HG03342 (cell line): Measurements from ENCODE around the gene ALOX5.
"Not testable (repeated sequence)": the region's sequence is repeated elsewhere in the genome, so short reads cannot be mapped to it uniquely, and the experiment has no call there.

Experiments used
- ATAC-seq: cut with Tn5 transposase; IDR thresholded peaks from one replicate; pipeline ENCODE4 v1.9.1; 2021; ENCODE audit warnings: mild to moderate bottlenecking, moderate library complexity; ENCODE audit not compliant: unreplicated experiment

Gene ALOX5

DNA sequence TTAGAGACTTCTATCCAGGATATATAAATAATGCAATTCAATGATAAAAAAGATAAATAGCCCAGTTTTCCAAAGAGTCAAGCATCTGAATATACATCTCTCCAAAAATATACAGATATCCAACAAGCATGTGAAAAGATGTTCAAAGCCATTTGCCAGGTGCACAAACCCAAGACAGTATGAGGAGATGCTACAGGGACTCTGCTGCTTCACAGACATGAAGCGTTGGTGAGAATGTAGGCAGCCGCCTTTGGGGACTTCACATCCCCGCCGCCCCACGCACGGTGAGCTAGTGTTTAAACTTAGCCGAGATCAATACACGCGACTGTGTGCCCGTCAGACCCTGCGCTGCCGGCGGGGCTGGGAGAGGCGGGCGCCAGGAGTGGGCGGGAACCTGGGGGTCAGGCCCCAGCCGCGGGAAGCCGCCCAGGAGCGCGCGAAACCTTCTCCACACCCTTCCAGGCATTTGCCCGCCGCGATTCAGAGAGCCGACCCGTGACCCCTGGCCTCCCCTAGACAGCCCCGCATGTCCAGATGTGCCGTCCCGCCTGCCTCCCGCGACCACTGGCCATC is 927 bp upstream of the ALOX5 start:
- ATAC-seq, result peak; percentile 27

DNA sequence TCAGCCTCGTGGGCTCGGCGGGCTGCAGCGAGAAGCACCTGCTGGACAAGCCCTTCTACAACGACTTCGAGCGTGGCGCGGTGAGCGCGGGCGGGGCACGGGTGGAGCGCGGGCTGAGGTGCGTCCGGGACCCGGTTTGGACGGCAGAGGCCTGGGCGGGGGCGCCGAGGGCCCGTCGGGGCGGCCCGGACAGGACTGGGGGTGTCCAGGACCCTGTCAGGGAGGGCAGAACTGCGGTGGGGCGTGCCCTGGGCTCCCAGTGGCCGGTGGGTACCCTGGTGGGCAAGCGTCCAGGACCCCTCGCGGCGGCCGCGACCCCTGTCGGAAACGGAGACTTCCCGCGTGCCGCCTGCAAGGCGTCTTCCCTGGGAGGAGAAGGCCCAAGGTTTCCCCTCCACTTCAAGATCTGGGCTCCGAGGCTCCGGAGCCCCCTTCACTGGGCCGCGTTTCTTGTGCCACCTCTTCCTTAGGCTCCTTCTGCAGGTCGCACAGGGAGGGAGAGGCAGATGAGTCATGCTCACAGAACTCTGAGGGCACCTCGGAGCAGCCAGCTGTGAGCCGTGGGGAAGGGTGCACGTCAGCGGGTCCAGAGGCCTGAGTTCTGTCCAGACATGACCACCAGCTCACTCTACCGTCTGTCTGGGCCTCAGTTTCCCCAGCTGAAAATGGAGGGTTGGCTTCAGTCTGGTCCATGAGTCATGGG is 485 bp downstream of the ALOX5 start:
- ATAC-seq, result no peak

DNA sequence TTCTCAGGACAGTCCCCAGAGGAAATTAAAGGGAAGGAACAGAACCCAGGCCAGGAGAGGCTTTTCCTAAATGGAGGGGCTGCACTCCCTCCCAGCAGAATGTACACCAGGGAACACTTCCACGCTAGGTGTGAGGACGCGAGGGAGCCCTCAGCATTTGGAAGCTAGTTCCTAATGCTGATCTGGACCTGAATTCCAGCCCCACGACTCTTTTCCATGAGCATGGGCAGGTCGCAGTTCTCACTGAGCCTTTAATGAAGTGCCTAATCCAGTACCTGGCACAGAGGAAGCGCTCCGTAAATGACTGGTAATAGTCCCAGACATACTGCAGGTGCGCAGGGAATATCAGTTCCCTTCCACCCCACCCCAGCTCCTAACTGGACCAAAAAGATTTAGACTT is 1.1 kb downstream of the ALOX5 start:
- no peak for ATAC-seq

GRCh38 chr10:45375716-45376231 is 1.8 kb downstream of the ALOX5 start:
- peak; percentile 27 for ATAC-seq

GRCh38 chr10:45376371-45376801 is 2.4 kb downstream of the ALOX5 start:
- no peak for ATAC-seq

- no peak for ATAC-seq
These were observed 3.3 kb downstream of the ALOX5 start for GRCh38 chr10:45377321-45377720.

DNA sequence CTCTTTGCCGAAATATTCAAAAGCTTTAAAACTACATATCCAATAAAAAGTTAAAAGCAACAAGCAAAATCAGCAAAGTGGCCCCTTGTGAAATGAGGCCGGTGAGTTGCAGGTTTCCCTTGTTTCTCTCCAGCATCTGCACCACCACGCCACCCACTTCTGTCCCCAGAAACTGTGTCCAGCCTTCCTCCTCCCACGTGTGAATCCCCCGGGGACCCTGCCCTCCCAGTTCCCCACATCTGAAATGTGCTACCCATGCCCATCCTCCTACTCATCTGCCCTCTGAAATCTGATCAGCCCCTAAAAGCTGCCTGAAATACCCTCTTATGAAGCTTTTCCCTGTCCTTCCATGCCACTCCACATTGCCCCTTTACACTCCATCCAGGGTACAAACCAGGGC is 3.8 kb downstream of the ALOX5 start:
- ATAC-seq, result no peak

DNA sequence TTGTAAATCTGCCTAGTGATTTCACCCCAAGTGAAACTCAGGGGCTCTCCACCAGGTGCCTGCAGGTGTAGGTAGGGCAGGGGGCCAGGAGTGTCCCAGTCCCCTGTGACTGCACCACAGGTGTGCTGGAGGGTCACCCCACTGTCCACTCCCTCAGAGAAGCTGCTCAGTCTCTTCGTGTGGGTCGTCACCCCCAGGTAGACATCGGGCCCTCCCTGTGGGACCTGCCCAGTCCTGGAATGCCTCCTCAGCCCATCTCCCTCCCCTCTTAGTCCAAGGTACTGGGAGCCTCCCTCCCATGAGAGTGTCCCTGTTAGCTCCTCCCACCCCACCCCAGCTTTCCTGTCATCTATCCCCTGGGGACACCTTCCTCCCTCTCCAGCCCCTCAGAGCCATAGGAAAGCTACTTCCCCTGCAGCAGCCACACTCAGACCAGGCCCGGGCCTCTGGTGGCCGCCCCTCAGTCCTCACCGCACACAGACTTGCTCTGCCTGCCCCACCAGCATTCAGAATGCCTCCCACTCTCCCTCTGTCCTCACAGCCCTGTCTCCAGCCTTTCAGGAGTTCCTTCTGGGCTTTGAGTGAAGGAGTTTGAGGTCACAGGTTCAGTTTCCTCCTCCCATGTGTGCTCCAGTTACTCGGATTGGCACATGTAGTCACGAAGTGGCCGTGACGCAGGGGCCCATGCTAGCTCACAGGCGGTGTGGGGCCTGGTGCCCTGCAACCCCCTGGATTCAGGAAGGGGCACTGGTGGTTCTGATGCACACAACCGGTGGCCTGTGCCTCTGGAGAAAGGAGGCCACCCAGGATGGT is 5.1 kb downstream of the ALOX5 start:
- ATAC-seq, result no peak

- ATAC-seq, result peak; percentile 53
These were observed 6.0 kb downstream of the ALOX5 start for GRCh38 chr10:45379891-45380540.

DNA sequence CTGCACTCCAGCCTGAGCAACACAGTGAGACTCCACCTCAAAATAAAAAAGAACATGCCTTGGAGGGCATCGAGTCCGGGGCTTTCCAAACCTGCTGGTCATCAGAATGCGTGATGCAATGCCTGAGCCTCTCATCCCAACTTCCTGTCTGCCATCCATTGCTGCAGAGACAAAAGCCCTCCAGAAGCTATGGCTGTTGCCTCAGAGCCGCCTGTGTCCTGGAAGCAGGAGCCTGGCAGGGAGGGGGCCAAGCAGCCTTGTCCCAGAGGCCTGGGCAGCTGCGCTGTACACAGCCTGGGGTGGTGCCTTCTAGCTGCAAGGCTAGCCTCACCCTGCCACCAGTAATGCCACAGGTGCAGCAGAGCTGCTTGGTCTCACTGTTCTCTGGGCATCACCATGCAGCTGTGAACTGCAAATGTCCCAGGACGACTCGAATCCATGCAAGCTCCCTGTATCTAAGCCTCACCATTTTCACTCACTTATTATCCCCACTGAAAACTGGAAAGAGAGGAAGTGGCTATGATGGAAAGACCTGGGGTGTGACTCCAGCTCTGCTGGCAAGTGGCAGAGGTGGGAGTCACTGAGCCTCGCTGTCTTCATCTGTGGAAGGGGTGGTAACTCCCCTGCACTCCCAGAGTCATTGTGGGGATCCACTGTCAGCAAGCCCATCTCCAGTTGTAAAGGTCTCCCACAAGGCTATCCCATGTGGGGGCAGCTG is 7.0 kb downstream of the ALOX5 start:
- ATAC-seq, result no peak

- no peak for ATAC-seq
These were observed 8.6 kb downstream of the ALOX5 start for GRCh38 chr10:45382591-45382990.

DNA sequence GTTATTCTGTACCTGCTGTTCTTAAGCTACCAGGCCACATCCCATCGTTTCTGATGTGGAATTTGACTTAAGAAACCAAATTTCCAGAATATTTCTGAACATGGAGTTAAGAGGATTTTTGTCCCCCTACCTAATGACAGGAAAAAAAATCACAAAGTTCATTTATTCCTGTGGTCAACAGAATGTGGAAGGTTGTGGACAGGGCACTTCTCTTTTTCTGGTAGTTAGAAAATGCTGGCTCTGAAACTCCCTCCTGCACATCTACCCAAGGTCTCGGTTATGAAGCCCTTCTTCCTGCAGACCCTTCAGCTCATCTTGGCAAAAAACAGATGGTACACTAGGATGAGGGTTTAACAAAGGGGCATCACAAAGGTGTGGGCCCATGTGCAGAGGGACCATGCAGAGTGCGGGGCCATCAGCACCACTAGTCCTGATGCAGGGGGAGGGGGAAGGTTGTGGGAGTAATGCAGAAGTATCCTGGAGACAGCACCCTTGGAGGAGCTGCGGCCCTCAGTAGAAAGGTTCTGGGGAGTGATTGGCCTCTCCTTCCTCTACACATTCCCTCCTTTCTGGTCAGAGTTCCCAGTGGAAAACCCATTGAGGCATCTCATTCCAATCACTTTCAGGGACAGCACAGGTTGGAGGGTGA is 9.8 kb downstream of the ALOX5 start:
- ATAC-seq, result no peak

DNA sequence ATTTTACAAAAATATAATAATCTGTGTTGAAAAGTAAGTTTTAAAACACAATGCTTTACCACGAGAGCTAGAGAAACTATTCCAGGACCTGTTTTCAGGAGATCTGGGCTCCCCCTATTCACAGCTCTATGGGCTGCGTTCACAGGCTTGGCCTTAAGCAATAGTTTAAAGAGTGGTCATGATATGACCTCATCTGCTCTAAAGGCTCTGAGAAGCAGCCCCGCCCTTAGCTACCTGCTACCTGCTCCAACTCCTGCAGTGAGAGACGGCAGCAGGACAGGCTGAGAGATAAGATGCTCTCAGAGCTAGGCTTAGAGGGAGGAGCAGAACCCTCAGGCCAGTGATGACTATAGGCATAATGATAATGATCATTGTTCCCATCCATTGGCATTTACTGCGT is 12.6 kb downstream of the ALOX5 start:
- no peak for ATAC-seq

- no peak for ATAC-seq
These were observed 13.3 kb downstream of the ALOX5 start for GRCh38 chr10:45387096-45387893.

DNA sequence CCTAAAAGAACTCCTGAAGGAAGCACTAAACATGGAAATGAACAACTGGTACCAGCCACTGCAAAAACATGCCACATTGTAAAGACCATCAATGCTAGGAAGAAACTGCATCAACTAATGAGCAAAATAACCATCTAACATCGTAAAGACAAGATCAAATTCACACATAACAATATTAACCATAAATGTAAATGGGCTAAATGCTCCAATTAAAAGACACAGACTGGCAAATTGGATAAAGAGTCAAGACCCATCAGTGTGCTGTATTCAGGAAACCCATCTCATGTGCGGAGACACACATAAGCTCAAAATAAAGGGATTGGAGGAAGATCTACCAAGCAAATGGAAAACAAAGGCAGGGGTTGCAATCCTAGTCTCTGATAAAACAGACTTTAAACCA is 15.7 kb downstream of the ALOX5 start:
- not testable (repeated sequence) for ATAC-seq

GRCh38 chr10:45391636-45392035 is 17.6 kb downstream of the ALOX5 start:
- ATAC-seq, result not testable (repeated sequence)

DNA sequence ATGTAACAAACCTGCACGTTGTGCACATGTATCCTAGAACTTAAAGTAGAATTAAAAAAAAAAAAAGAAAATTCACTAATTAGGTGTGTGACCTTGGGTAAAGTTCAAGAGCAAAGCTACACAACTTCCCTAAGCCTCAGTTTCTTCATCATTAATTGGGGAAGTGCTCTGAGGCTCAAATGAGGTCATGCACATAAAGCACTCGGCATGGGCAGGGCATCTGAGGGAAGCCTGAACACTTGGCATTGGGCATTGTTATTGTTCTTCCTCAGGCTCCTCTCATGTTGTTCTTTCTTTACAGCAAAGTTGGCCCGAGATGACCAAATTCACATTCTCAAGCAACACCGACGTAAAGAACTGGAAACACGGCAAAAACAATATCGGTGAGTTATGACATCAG is 21.5 kb downstream of the ALOX5 start:
- ATAC-seq, result no peak

GRCh38 chr10:45398595-45398994 is 24.6 kb downstream of the ALOX5 start:
- ATAC-seq, result no peak

- ATAC-seq, result no peak
These were observed 25.1 kb downstream of the ALOX5 start for GRCh38 chr10:45399113-45399512.
